B cell (primary cell): Measurements from ENCODE around the gene FAM111B.

ENCODE experiments used
- CTCF ChIP-seq: fragments of 200-600 bp; IDR thresholded peaks from one replicate; pipeline ENCODE4 v1.8.0; 2022; ENCODE audit warnings: antibody characterized with exemption, mild to moderate bottlenecking
- EZH2 ChIP-seq: IDR thresholded peaks from 2 replicates; pipeline ENCODE4 v1.6.1; 2012; ENCODE audit warnings: borderline replicate concordance, low read depth, mild to moderate bottlenecking, moderate library complexity, low read length; ENCODE audit not compliant: insufficient read depth, poor library complexity, severe bottlenecking

- TF ChIP-seq CTCF = no peak
- no peak for TF ChIP-seq EZH2
Measured at GRCh38 chr11:59173964-59174663, 67.1 kb downstream of the FAM111B start.
